Mesothelial cell of epicardium (in vitro differentiated cells): ENCODE results near the gene GRB10. TPM values are rescaled to one million over a fixed set of nuclear protein-coding genes. Genes with fewer than 3 reads are reported as not detected.

Source experiments
- DNase-seq, 2 experiments: peaks; one replicate each; pipeline ENCODE4 v3.0.0; 2021; ENCODE audit warnings: low spot score in 2 of 2; ENCODE audit not compliant: unreplicated experiment in 2 of 2
- H3K27ac Mint-ChIP-seq: 2 replicates; pipeline ENCODE4 v1.8.0; 2021; ENCODE audit warnings: mixed read lengths
- H3K27me3 Mint-ChIP-seq: 2 replicates; pipeline ENCODE4 v1.8.0; 2021; ENCODE audit warnings: low read depth, mixed read lengths
- H3K36me3 Mint-ChIP-seq: 2 replicates; pipeline ENCODE4 v1.8.0; 2021; ENCODE audit warnings: mixed read lengths
- H3K4me1 Mint-ChIP-seq: 2 replicates; pipeline ENCODE4 v1.8.0; 2021; ENCODE audit warnings: mixed read lengths
- H3K4me3 Mint-ChIP-seq: 2 replicates; pipeline ENCODE4 v1.8.0; 2021; ENCODE audit warnings: mild to moderate bottlenecking, moderate library complexity, mixed read lengths
- H3K9me3 Mint-ChIP-seq: 2 replicates; pipeline ENCODE4 v1.8.0; 2021; ENCODE audit warnings: mixed read lengths
- CTCF ChIP-seq: fragments of 200-600 bp; sonication (generic); IDR thresholded peaks from one replicate; pipeline ENCODE4 v1.5.0; 2021; ENCODE audit warnings: antibody characterized with exemption; ENCODE audit not compliant: unreplicated experiment
- total RNA-seq: library from RNA; stranded (reverse); gene quantifications from 3 replicates; pipeline ENCODE4 v1.2.1, GENCODE V29; 2021

GRB10 gene
- total RNA-seq, 1 donor from 2014 or later, result 59.2 TPM

- no peak overlapping the region for H3K4me3 Mint-ChIP-seq
- peaks cover 34% of the 10 kb centered on the region for H3K4me1 Mint-ChIP-seq
- H3K27me3 Mint-ChIP-seq, result no peaks in the 10 kb centered on the region
- no peaks in the 10 kb centered on the region for H3K9me3 Mint-ChIP-seq
- TF ChIP-seq CTCF, result no peak
- DNase-seq, result no peak
- H3K27ac Mint-ChIP-seq, result no peak overlapping the region
- peaks cover 7% of the 10 kb centered on the region for H3K36me3 Mint-ChIP-seq
Measured at GRCh38 chr7:50748472-50748871, 34.2 kb downstream of the GRB10 start.

- Mint-ChIP-seq H3K4me3 (no peak overlapping the region), H3K36me3 (peaks cover 7% of the 10 kb centered on the region), H3K4me1 (peaks cover 23% of the 10 kb centered on the region), H3K27ac (no peak overlapping the region), H3K9me3 (no peaks in the 10 kb centered on the region), H3K27me3 (no peaks in the 10 kb centered on the region)
- no peak for DNase-seq
- TF ChIP-seq CTCF, result no peak
Measured at GRCh38 chr7:50745835-50746234, 36.9 kb downstream of the GRB10 start.

- Mint-ChIP-seq H3K4me3 (no peak overlapping the region), H3K9me3 (no peaks in the 10 kb centered on the region), H3K27ac (no peak overlapping the region), H3K4me1 (peaks cover 18% of the 10 kb centered on the region), H3K27me3 (no peaks in the 10 kb centered on the region), H3K36me3 (peaks cover 7% of the 10 kb centered on the region)
- no peak for DNase-seq
- no peak for TF ChIP-seq CTCF
Measured at GRCh38 chr7:50745336-50745735, 37.4 kb downstream of the GRB10 start.

GRCh38 chr7:50743893-50744292, 38.8 kb downstream of the GRB10 start:
- peaks cover 12% of the 10 kb centered on the region for H3K36me3 Mint-ChIP-seq
- H3K27ac Mint-ChIP-seq, result no peak overlapping the region
- H3K4me3 Mint-ChIP-seq, result no peak overlapping the region
- no peak for DNase-seq
- TF ChIP-seq CTCF, result no peak
- peaks cover 8% of the 10 kb centered on the region for H3K4me1 Mint-ChIP-seq
- H3K9me3 Mint-ChIP-seq, result peaks cover 6% of the 10 kb centered on the region
- no peaks in the 10 kb centered on the region for H3K27me3 Mint-ChIP-seq

- H3K27me3 Mint-ChIP-seq, result no peaks in the 10 kb centered on the region
- TF ChIP-seq CTCF, result no peak
- DNase-seq, result no peak
- peaks cover 2% of the 10 kb centered on the region for H3K4me1 Mint-ChIP-seq
- no peak overlapping the region for H3K27ac Mint-ChIP-seq
- H3K9me3 Mint-ChIP-seq, result peaks cover 6% of the 10 kb centered on the region
- peaks cover 12% of the 10 kb centered on the region for H3K36me3 Mint-ChIP-seq
- no peak overlapping the region for H3K4me3 Mint-ChIP-seq
Measured at GRCh38 chr7:50743016-50743415, 39.7 kb downstream of the GRB10 start.

- Mint-ChIP-seq H3K4me3 (no peak overlapping the region), H3K9me3 (peaks cover 7% of the 10 kb centered on the region), H3K27me3 (no peaks in the 10 kb centered on the region), H3K36me3 (peaks cover 9% of the 10 kb centered on the region), H3K27ac (no peak overlapping the region), H3K4me1 (peaks cover 2% of the 10 kb centered on the region)
- no peak for TF ChIP-seq CTCF
- DNase-seq, result no peak
Measured at GRCh38 chr7:50742401-50742800, 40.3 kb downstream of the GRB10 start.
